IMR-90 (cell line): Measurements from ENCODE around the gene MEF2C. TPM values are rescaled to one million over a fixed set of nuclear protein-coding genes. Genes with fewer than 3 reads are reported as not detected.

ENCODE experiments used
- ATAC-seq: fragments of 200-7000 bp; cut with Tn5 transposase; 2 replicates; pipeline ENCODE4 v1.9.1; 2020; ENCODE audit warnings: low read depth, mild to moderate bottlenecking, moderate library complexity
- BruUV-seq: library from RNA; stranded (reverse); fragments of 400-500 nt; replicated peaks from 2 replicates; lab custom pipeline; 2021; lab: Mats Ljungman, UMichigan
- CTCF ChIA-PET: fragments of 300-600 bp; formaldehyde crosslinking; extraction: SDS; loops from one replicate; lab custom pipeline; 2021; ENCODE audit warnings: antibody characterized with exemption; lab: Yijun Ruan, JAX
- POLR2A ChIA-PET: fragments of 300-600 bp; sonication (Branson Sonifier 250); formaldehyde crosslinking; loops from one replicate; lab custom pipeline; 2022; ENCODE audit warnings: antibody characterized with exemption; ENCODE audit not compliant: unreplicated experiment; lab: Charles Lee
- DNase-seq: peaks from one replicate; pipeline ENCODE4 v3.0.0; 2013
- H2AFZ ChIP-seq: replicated peaks from 2 replicates; pipeline ENCODE3; 2013; ENCODE audit warnings: low read length, mild to moderate bottlenecking; ENCODE audit not compliant: poor library complexity
- H2AK5ac ChIP-seq: 2 replicates; pipeline ENCODE4 v1.6.1; 2013; ENCODE audit warnings: low read depth, low read length, inconsistent platforms
- H2AK9ac ChIP-seq: replicated peaks from 2 replicates; pipeline ENCODE3; 2013; ENCODE audit warnings: mild to moderate bottlenecking, low read depth, low read length, moderate library complexity; ENCODE audit not compliant: poor library complexity
- H2BK120ac ChIP-seq: 2 replicates; pipeline ENCODE4 v1.6.1; 2013; ENCODE audit warnings: low read depth, low read length, inconsistent platforms
- H2BK15ac ChIP-seq: 3 replicates; pipeline ENCODE4 v1.6.1; 2013; ENCODE audit warnings: low read depth, low read length, inconsistent platforms
- H2BK20ac ChIP-seq: 2 replicates; pipeline ENCODE4 v1.6.1; 2013; ENCODE audit warnings: low read depth, mild to moderate bottlenecking, inconsistent platforms, low read length, moderate library complexity
- H2BK5ac ChIP-seq: 2 replicates; pipeline ENCODE4 v1.6.1; 2013; ENCODE audit warnings: mild to moderate bottlenecking, low read depth, low read length, inconsistent platforms; ENCODE audit not compliant: poor library complexity, severe bottlenecking
- H3K14ac ChIP-seq: replicated peaks from 2 replicates; pipeline ENCODE4 v1.6.1; 2013; ENCODE audit warnings: low read depth, low read length, inconsistent platforms
- H3K18ac ChIP-seq: 2 replicates; pipeline ENCODE4 v1.6.1; 2013; ENCODE audit warnings: low read depth, low read length, control low read depth
- H3K23ac ChIP-seq: 2 replicates; pipeline ENCODE4 v1.6.1; 2013; ENCODE audit warnings: low read depth, low read length, inconsistent platforms
- H3K27ac ChIP-seq: 2 replicates; pipeline ENCODE4 v1.5.1; 2013; ENCODE audit warnings: mild to moderate bottlenecking, control low read depth, low read length; ENCODE audit not compliant: insufficient read depth
- H3K27me3 ChIP-seq: 2 replicates; pipeline ENCODE4 v1.6.1; 2013; ENCODE audit warnings: low read length; ENCODE audit not compliant: control insufficient read depth, insufficient read depth
- H3K36me3 ChIP-seq: 2 replicates; pipeline ENCODE4 v1.6.1; 2013; ENCODE audit warnings: low read length, mixed read lengths; ENCODE audit not compliant: control insufficient read depth, insufficient read depth
- H3K4ac ChIP-seq: 2 replicates; pipeline ENCODE4 v1.6.1; 2013; ENCODE audit warnings: low read depth, low read length, inconsistent platforms
- H3K4me1 ChIP-seq: 2 replicates; pipeline ENCODE4 v1.6.1; 2013; ENCODE audit warnings: low read length, mixed read lengths; ENCODE audit not compliant: control insufficient read depth, insufficient read depth
- H3K4me2 ChIP-seq: 2 replicates; pipeline ENCODE4 v1.6.1; 2013; ENCODE audit warnings: low read depth, mild to moderate bottlenecking, control low read depth, low read length, moderate library complexity
- H3K4me3 ChIP-seq: 2 replicates; pipeline ENCODE4 v1.5.1; 2013; ENCODE audit warnings: low read depth, mild to moderate bottlenecking, control low read depth, low read length, moderate library complexity; ENCODE audit not compliant: insufficient read depth
- H3K56ac ChIP-seq: 2 replicates; pipeline ENCODE4 v1.6.1; 2013; ENCODE audit warnings: low read length, inconsistent platforms; ENCODE audit not compliant: insufficient read depth; ENCODE audit errors: extremely low read depth
- H3K79me1 ChIP-seq, 2 experiments: 2 replicates each; pipeline ENCODE4 v1.6.1; 2013; ENCODE audit warnings: low read length in 2 of 2, inconsistent platforms in 1 of 2, low read depth in 1 of 2
- H3K9ac ChIP-seq: 2 replicates; pipeline ENCODE4 v1.6.1; 2013; ENCODE audit warnings: low read depth, low read length, control low read depth
- H3K9me1 ChIP-seq: 2 replicates; pipeline ENCODE4 v1.6.1; 2013; ENCODE audit warnings: low read length, inconsistent platforms; ENCODE audit not compliant: insufficient read depth
- H3K9me3 ChIP-seq: 2 replicates; pipeline ENCODE4 v1.6.1; 2013; ENCODE audit warnings: low read length; ENCODE audit not compliant: control insufficient read depth, insufficient read depth
- H4K20me1 ChIP-seq: 2 replicates; pipeline ENCODE4 v1.6.1; 2013; ENCODE audit warnings: low read length, inconsistent platforms; ENCODE audit not compliant: insufficient read depth
- H4K5ac ChIP-seq: 2 replicates; pipeline ENCODE4 v1.6.1; 2013; ENCODE audit warnings: mild to moderate bottlenecking, low read depth, low read length, control low read depth
- H4K8ac ChIP-seq, 2 experiments: 2 replicates each; pipeline ENCODE4 v1.6.1; 2013; ENCODE audit warnings: low read depth in 2 of 2, low read length in 2 of 2, control low read depth in 1 of 2, inconsistent platforms in 1 of 2
- H4K91ac ChIP-seq: 2 replicates; pipeline ENCODE4 v1.6.1; 2013; ENCODE audit warnings: low read depth, low read length, inconsistent platforms; ENCODE audit not compliant: insufficient read depth
- BHLHE40 ChIP-seq: fragments of 150-350 bp; IDR thresholded peaks from 2 replicates; pipeline ENCODE4 v1.6.1; 2016; ENCODE audit warnings: mild to moderate bottlenecking, low read depth, low read length
- CEBPB ChIP-seq: IDR thresholded peaks from 2 replicates; pipeline ENCODE4 v1.6.1; 2012; ENCODE audit warnings: low read depth, low read length, improper control_type of control experiment
- CHD1 ChIP-seq: IDR thresholded peaks from 2 replicates; pipeline ENCODE4 v1.6.1; 2012; ENCODE audit warnings: low read depth, low read length, improper control_type of control experiment
- ELK1 ChIP-seq: fragments of 150-350 bp; IDR thresholded peaks from 2 replicates; pipeline ENCODE4 v1.6.1; 2016; ENCODE audit warnings: low read depth, mild to moderate bottlenecking, low read length, moderate library complexity, borderline replicate concordance
- FOS ChIP-seq: fragments of 150-350 bp; IDR thresholded peaks from 2 replicates; pipeline ENCODE4 v1.6.1; 2016; ENCODE audit warnings: low read depth, low read length
- MAFK ChIP-seq: IDR thresholded peaks from 2 replicates; pipeline ENCODE4 v1.6.1; 2012; ENCODE audit warnings: low read depth, low read length, improper control_type of control experiment
- MAZ ChIP-seq: IDR thresholded peaks from 2 replicates; pipeline ENCODE4 v1.6.1; 2012; ENCODE audit warnings: low read depth, mild to moderate bottlenecking, low read length, improper control_type of control experiment, moderate library complexity, borderline replicate concordance
- MXI1 ChIP-seq: IDR thresholded peaks from 2 replicates; pipeline ENCODE4 v1.6.1; 2012; ENCODE audit warnings: low read depth, mild to moderate bottlenecking, low read length, moderate library complexity, borderline replicate concordance
- NFE2L2 ChIP-seq: fragments of 150-350 bp; IDR thresholded peaks from 2 replicates; pipeline ENCODE4 v1.6.1; 2016; ENCODE audit warnings: low read depth, mild to moderate bottlenecking, low read length
- POLR2A ChIP-seq: IDR thresholded peaks from 2 replicates; pipeline ENCODE4 v1.6.1; 2012; ENCODE audit warnings: mild to moderate bottlenecking, low read depth, low read length
- RAD21 ChIP-seq: IDR thresholded peaks from 2 replicates; pipeline ENCODE4 v1.6.1; 2012; ENCODE audit warnings: low read length, improper control_type of control experiment
- RCOR1 ChIP-seq: IDR thresholded peaks from 2 replicates; pipeline ENCODE4 v1.6.1; 2012; ENCODE audit warnings: mild to moderate bottlenecking, low read length, improper control_type of control experiment; ENCODE audit not compliant: insufficient replicate concordance
- RFX5 ChIP-seq: IDR thresholded peaks from 2 replicates; pipeline ENCODE4 v1.8.0; 2012; ENCODE audit warnings: low read depth, mild to moderate bottlenecking, low read length, moderate library complexity
- SMC3 ChIP-seq: fragments of 150-350 bp; IDR thresholded peaks from 2 replicates; pipeline ENCODE4 v1.6.1; 2016; ENCODE audit warnings: low read depth, mild to moderate bottlenecking, antibody characterized with exemption, low read length, moderate library complexity
- USF2 ChIP-seq: fragments of 150-350 bp; IDR thresholded peaks from 2 replicates; pipeline ENCODE4 v1.6.1; 2017; ENCODE audit warnings: mild to moderate bottlenecking, antibody characterized with exemption, low read length, low read depth
- WGBS, 2 experiments: methylation state at CpG; one replicate each; pipeline versions ENCODE4 v1.1.5 to v1.1.7; 2013; ENCODE audit warnings: missing lambda C conversion rate in 2 of 2; ENCODE audit not compliant: insufficient read length in 1 of 2; ENCODE audit errors: extremely low coverage in 2 of 2; 5-methylcytosine and 5-hydroxymethylcytosine counted together
- dilution Hi-C: fragments of 300-500 bp; cut with HindIII; formaldehyde crosslinking; loops from one replicate; pipeline ENCODE4 v1.14.3; 2018; ENCODE audit warnings: low sequenced_read_pairs; ENCODE audit not compliant: unreplicated experiment
- in situ Hi-C: fragments of 300-500 bp; cut with MboI; formaldehyde crosslinking; loops from 3 replicates; pipeline ENCODE4 v1.14.3; 2019; ENCODE audit warnings: low sequenced_read_pairs, inconsistent platforms, mixed read lengths
- intact Hi-C: fragments of 100-400 bp; cut with micrococcal nuclease; formaldehyde crosslinking; loops from 2 replicates; pipeline ENCODE4 v1.10.0; 2022
- polyA plus RNA-seq, 3 experiments: library from polyadenylated mRNA; depleted of rRNA; stranded (reverse); fragments of >200 nt; gene quantifications; 2 replicates each; pipeline ENCODE4 v1.2.3, GENCODE V29; 2012; ENCODE audit warnings: low replicate concordance in 1 of 3
- total RNA-seq: library from RNA; depleted of rRNA; stranded (reverse); fragments of >200 nt; gene quantifications from 2 replicates; pipeline ENCODE4 v1.2.3, GENCODE V29; 2012

The MEF2C gene
- total and polyA plus RNA-seq, 2 of the 4 experiments (the other 2 are of a cell fraction), result 1.5 to 6.8 TPM

GRCh38 chr5:88890070-88890781 is 7.2 kb upstream of the MEF2C start:
- intact Hi-C loops, result no loop called here
- Histone ChIP-seq H3K4me2 (peak overlapping the region; percentile 88), H2AK5ac (no peak overlapping the region), H3K27me3 (no peaks in the 10 kb centered on the region), H3K4ac (no peak overlapping the region), H3K9ac (no peak overlapping the region), H3K9me3 (no peaks in the 10 kb centered on the region), H2BK5ac (no peak overlapping the region), H2BK20ac (no peak overlapping the region), H4K91ac (no peak overlapping the region), H3K23ac (no peak overlapping the region), H2AK9ac (peak overlapping the region; percentile 16), H4K20me1 (no peaks in the 10 kb centered on the region), H3K36me3 (no peaks in the 10 kb centered on the region), H3K27ac (no peak overlapping the region), H3K4me1 (0 out of 2 replicates have a peak, but pooled peaks cover 1% of the 10 kb centered on the region), H3K9me1 (no peaks in the 10 kb centered on the region; the same call in 1 of the 2 replicates), H3K56ac (no peak overlapping the region), H2AFZ (peak overlapping the region; percentile 92), H2BK15ac (no peak overlapping the region), H3K79me1 (no peaks in the 10 kb centered on the region), H3K14ac (no peak overlapping the region), H3K18ac (no peak overlapping the region), H2BK120ac (no peak overlapping the region), H4K8ac (no peak overlapping the region), H4K5ac (no peak overlapping the region), H3K4me3 (peak overlapping the region; percentile 56; the same call in 1 of the 2 replicates)
- no CpG with 5 or more reads among the region's 10 CpGs for WGBS, 2 experiments
- no TSS peak for BruUV-seq
- DNase-seq, result no peak
- ATAC-seq, result no peak
- in situ Hi-C loops, result no loop called here
- CTCF ChIA-PET, result interaction anchor here (0.6 kb wide), 1 partner anchor 1553 kb away, joined by 3 read pairs; no protein-coding TSS in a partner anchor
- POLR2A ChIA-PET, result no interaction called here
- dilution Hi-C loops, result no loop called here
- TF ChIP-seq FOS, result no peak
- no peak for TF ChIP-seq CHD1
- no peak for TF ChIP-seq USF2
- no peak for TF ChIP-seq ELK1
- no peak for TF ChIP-seq MAZ
- no peak for TF ChIP-seq NFE2L2
- no peak for TF ChIP-seq RFX5
- TF ChIP-seq RCOR1, result no peak
- no peak for TF ChIP-seq CEBPB
- TF ChIP-seq POLR2A, result no peak
- TF ChIP-seq RAD21, result no peak
- no peak for TF ChIP-seq MAFK
- TF ChIP-seq BHLHE40, result no peak
- TF ChIP-seq MXI1, result no peak
- TF ChIP-seq SMC3, result no peak
